HepG2 (cell line): ENCODE measurements around the gene METRNL. TPM values are rescaled to one million over a fixed set of nuclear protein-coding genes. Genes with fewer than 3 reads are reported as not detected.

Experiments used
- AGO1 ChIP-seq: fragments of 200-400 bp; formaldehyde crosslinking; IDR thresholded peaks from 2 replicates; pipeline ENCODE4 v1.6.1; 2017; ENCODE audit warnings: mild to moderate bottlenecking, low read depth, low read length, moderate library complexity; ENCODE audit not compliant: poor library complexity, severe bottlenecking
- FOXA1 ChIP-seq, 2 experiments: fragments of 450-650 bp in 1 of 2; sonication (generic) in 1 of 2; formaldehyde crosslinking in 1 of 2; IDR thresholded peaks; 2 replicates each; pipeline versions ENCODE4 v1.4.0 to v1.6.1; 2016 to 2020; ENCODE audit warnings: missing genetic modification reagents in 1 of 2
- HMGXB3 ChIP-seq: sonication (generic); formaldehyde crosslinking; IDR thresholded peaks from 2 replicates; pipeline ENCODE4 v1.4.0; 2020; ENCODE audit warnings: missing genetic modification reagents, borderline replicate concordance
- IRX3 ChIP-seq: sonication (generic); formaldehyde crosslinking; IDR thresholded peaks from 2 replicates; pipeline ENCODE4 v1.8.1; 2023; ENCODE audit warnings: mild to moderate bottlenecking, low read depth, missing genetic modification reagents, borderline replicate concordance
- MZF1 ChIP-seq: sonication (generic); formaldehyde crosslinking; IDR thresholded peaks from 2 replicates; pipeline ENCODE4 v1.8.1; 2023; ENCODE audit warnings: mild to moderate bottlenecking, missing genetic modification reagents, borderline replicate concordance
- NCOA5 ChIP-seq: sonication (generic); formaldehyde crosslinking; IDR thresholded peaks from 2 replicates; pipeline ENCODE4 v1.4.0; 2020; ENCODE audit warnings: missing genetic modification reagents
- PHB2 ChIP-seq: fragments of 450-650 bp; IDR thresholded peaks from 2 replicates; pipeline ENCODE4 v1.6.1; 2018; ENCODE audit not compliant: partially characterized antibody
- SRSF9 ChIP-seq: fragments of 200-400 bp; formaldehyde crosslinking; IDR thresholded peaks from 2 replicates; pipeline ENCODE4 v1.6.1; 2018; ENCODE audit warnings: borderline replicate concordance, mild to moderate bottlenecking, low read depth, low read length; ENCODE audit not compliant: insufficient read depth, poor library complexity, severe bottlenecking
- SYNCRIP ChIP-seq: fragments of 200-400 bp; formaldehyde crosslinking; IDR thresholded peaks from 2 replicates; pipeline ENCODE4 v1.6.1; 2018; ENCODE audit warnings: mild to moderate bottlenecking, low read depth, low read length; ENCODE audit not compliant: insufficient read depth
- YEATS2 ChIP-seq: sonication (generic); formaldehyde crosslinking; IDR thresholded peaks from 2 replicates; pipeline ENCODE4 v1.4.0; 2020; ENCODE audit warnings: missing genetic modification reagents, borderline replicate concordance
- ZNF343 ChIP-seq: sonication (generic); formaldehyde crosslinking; IDR thresholded peaks from 2 replicates; pipeline ENCODE4 v1.4.0; 2020; ENCODE audit warnings: mild to moderate bottlenecking, missing genetic modification reagents
- polyA plus RNA-seq, 8 experiments: library from polyadenylated mRNA; depleted of rRNA in 3 of 8; stranded (reverse) in 7 of 8; unstranded in 1 of 8; fragments of >200 nt; fragmentation: Illumina TruSeq in 4 of 8; extraction: Trizol in 4 of 8; gene quantifications; 2 replicates each; pipeline versions ENCODE4 v1.2.1 to v1.2.3, GENCODE V29; 2011 to 2016; ENCODE audit warnings: low read depth in 4 of 8, missing spikeins in 1 of 8, mixed read lengths in 1 of 8; ENCODE audit not compliant: insufficient read depth in 1 of 8
- total RNA-seq, 5 experiments: library from RNA; depleted of rRNA; stranded (reverse); fragments of >200 nt; fragmentation: Illumina TruSeq; extraction: Trizol; gene quantifications; 2 replicates each; pipeline ENCODE4 v1.2.3, GENCODE V29; 2016; ENCODE audit warnings: low read depth in 1 of 5
- TF ChIP-seq, protein P1 (sequence below): sonication (generic); formaldehyde crosslinking; conservative IDR thresholded peaks from 2 replicates; pipeline ENCODE4 v1.8.1; 2023; ENCODE audit warnings: missing genetic modification reagents
- TF ChIP-seq, protein P2 (sequence below): sonication (generic); formaldehyde crosslinking; IDR thresholded peaks from 2 replicates; pipeline ENCODE4 v1.9.0; 2022; ENCODE audit warnings: missing genetic modification reagents, mild to moderate bottlenecking, borderline replicate concordance
- TF ChIP-seq, protein P3 (sequence below): sonication (generic); formaldehyde crosslinking; IDR thresholded peaks from 2 replicates; pipeline ENCODE4; 2020; ENCODE audit warnings: missing genetic modification reagents, mild to moderate bottlenecking, borderline replicate concordance

METRNL gene
- total and polyA plus RNA-seq, 2 of the 13 experiments (the other 11 are each of a cell fraction or from before 2014, with no cell fraction given), result 0.66 to 0.84 TPM

GRCh38 chr17:83051396-83052240 lies 27.8 kb upstream of the METRNL start (continued):
- no peak; the same call in 1 of the 2 replicates for TF ChIP-seq HMGXB3 (CRISPR knock-in tag)
- TF ChIP-seq MZF1 (CRISPR knock-in tag), result no peak
- TF ChIP-seq, protein P1, sequence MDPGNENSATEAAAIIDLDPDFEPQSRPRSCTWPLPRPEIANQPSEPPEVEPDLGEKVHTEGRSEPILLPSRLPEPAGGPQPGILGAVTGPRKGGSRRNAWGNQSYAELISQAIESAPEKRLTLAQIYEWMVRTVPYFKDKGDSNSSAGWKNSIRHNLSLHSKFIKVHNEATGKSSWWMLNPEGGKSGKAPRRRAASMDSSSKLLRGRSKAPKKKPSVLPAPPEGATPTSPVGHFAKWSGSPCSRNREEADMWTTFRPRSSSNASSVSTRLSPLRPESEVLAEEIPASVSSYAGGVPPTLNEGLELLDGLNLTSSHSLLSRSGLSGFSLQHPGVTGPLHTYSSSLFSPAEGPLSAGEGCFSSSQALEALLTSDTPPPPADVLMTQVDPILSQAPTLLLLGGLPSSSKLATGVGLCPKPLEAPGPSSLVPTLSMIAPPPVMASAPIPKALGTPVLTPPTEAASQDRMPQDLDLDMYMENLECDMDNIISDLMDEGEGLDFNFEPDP (CRISPR knock-in tag), result no peak
- peak; percentile 73; the same call in 1 of the 2 replicates for TF ChIP-seq IRX3 (CRISPR knock-in tag)
- no peak for TF ChIP-seq SRSF9
- peak; percentile 97 for TF ChIP-seq ZNF343
- TF ChIP-seq NCOA5, result no peak
- no peak for TF ChIP-seq AGO1
- no peak for TF ChIP-seq FOXA1 (IDR thresholded peaks at IDR 0.05)
- TF ChIP-seq FOXA1 (CRISPR knock-in tag; IDR thresholded peaks at IDR 0.05), result no peak
- no peak for TF ChIP-seq SYNCRIP
- TF ChIP-seq PHB2, result no peak
- TF ChIP-seq, protein P2, sequence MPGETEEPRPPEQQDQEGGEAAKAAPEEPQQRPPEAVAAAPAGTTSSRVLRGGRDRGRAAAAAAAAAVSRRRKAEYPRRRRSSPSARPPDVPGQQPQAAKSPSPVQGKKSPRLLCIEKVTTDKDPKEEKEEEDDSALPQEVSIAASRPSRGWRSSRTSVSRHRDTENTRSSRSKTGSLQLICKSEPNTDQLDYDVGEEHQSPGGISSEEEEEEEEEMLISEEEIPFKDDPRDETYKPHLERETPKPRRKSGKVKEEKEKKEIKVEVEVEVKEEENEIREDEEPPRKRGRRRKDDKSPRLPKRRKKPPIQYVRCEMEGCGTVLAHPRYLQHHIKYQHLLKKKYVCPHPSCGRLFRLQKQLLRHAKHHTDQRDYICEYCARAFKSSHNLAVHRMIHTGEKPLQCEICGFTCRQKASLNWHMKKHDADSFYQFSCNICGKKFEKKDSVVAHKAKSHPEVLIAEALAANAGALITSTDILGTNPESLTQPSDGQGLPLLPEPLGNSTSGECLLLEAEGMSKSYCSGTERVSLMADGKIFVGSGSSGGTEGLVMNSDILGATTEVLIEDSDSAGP, result peak; percentile 94; the same call in 1 of the 2 replicates
- peak; percentile 69 for TF ChIP-seq YEATS2 (CRISPR knock-in tag)
- TF ChIP-seq, protein P3, sequence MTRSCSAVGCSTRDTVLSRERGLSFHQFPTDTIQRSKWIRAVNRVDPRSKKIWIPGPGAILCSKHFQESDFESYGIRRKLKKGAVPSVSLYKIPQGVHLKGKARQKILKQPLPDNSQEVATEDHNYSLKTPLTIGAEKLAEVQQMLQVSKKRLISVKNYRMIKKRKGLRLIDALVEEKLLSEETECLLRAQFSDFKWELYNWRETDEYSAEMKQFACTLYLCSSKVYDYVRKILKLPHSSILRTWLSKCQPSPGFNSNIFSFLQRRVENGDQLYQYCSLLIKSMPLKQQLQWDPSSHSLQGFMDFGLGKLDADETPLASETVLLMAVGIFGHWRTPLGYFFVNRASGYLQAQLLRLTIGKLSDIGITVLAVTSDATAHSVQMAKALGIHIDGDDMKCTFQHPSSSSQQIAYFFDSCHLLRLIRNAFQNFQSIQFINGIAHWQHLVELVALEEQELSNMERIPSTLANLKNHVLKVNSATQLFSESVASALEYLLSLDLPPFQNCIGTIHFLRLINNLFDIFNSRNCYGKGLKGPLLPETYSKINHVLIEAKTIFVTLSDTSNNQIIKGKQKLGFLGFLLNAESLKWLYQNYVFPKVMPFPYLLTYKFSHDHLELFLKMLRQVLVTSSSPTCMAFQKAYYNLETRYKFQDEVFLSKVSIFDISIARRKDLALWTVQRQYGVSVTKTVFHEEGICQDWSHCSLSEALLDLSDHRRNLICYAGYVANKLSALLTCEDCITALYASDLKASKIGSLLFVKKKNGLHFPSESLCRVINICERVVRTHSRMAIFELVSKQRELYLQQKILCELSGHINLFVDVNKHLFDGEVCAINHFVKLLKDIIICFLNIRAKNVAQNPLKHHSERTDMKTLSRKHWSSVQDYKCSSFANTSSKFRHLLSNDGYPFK (CRISPR knock-in tag), result peak; percentile 70; the same call in 1 of the 2 replicates
